ENCODE measurements around the gene SLC26A6. TPM values are rescaled to one million over a fixed set of nuclear protein-coding genes. Genes with fewer than 3 reads are reported as not detected.

Gene SLC26A6
- total and polyA plus RNA-seq, 2 donors from 2014 or later: 15.4 to 20.6 TPM

GRCh38 chr3:48644898-48645760 is 9.9 kb upstream of the SLC26A6 start:
- no peaks in the 10 kb centered on the region for H3K4me1 ChIP-seq (ENCODE audit: control insufficient read depth in 2 of 3, insufficient read depth in 2 of 3, low read depth in 1 of 3, low read length in 3 of 3)
- H3K9ac ChIP-seq (ENCODE audit: low read length in 3 of 3): no peak overlapping the region
- DNase-seq: no peak
- no peak for FAIRE-seq
- no peak overlapping the region for H3K4me3 ChIP-seq (ENCODE audit: low read length in 3 of 3)
- H3K27me3 ChIP-seq (ENCODE audit: control insufficient read depth, insufficient read depth, low read length): no peaks in the 10 kb centered on the region
- H3K9me3 ChIP-seq (ENCODE audit: control insufficient read depth in 2 of 3, insufficient read depth in 1 of 3, low read length in 3 of 3): no peaks in the 10 kb centered on the region
- no peaks in the 10 kb centered on the region for H3K36me3 ChIP-seq (ENCODE audit: control insufficient read depth in 2 of 3, insufficient read depth in 3 of 3, low read length in 3 of 3)
- no peak overlapping the region for H3K27ac ChIP-seq (ENCODE audit: low read depth in 2 of 2, low read length in 2 of 2)
- intact Hi-C loops (cut with DNase I): no loop called here
- TF ChIP-seq, protein P1, sequence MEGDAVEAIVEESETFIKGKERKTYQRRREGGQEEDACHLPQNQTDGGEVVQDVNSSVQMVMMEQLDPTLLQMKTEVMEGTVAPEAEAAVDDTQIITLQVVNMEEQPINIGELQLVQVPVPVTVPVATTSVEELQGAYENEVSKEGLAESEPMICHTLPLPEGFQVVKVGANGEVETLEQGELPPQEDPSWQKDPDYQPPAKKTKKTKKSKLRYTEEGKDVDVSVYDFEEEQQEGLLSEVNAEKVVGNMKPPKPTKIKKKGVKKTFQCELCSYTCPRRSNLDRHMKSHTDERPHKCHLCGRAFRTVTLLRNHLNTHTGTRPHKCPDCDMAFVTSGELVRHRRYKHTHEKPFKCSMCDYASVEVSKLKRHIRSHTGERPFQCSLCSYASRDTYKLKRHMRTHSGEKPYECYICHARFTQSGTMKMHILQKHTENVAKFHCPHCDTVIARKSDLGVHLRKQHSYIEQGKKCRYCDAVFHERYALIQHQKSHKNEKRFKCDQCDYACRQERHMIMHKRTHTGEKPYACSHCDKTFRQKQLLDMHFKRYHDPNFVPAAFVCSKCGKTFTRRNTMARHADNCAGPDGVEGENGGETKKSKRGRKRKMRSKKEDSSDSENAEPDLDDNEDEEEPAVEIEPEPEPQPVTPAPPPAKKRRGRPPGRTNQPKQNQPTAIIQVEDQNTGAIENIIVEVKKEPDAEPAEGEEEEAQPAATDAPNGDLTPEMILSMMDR (IDR thresholded peaks at IDR 0.05; ENCODE audit: borderline replicate concordance, extremely low read depth, insufficient read depth): no peak

DNA sequence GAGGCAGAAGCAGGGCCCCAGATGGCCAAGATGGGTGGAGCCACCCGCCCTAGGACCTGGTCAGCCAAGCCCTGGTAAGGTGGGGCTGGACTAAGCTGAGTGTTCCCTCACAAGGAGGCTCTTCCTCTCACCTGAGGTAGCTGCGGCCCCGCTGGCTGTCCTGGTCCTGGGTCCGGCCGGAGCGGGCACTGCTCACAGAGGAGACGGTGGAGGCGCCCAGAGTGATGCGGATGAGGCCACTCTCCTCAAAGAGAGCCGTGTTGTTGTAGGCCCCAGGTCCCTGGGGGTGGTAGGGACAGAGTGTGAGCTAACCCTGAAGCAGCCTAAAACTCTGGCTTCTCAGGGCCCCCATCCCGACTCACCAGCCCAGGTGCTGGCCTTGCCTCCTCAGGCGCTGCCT is 7.3 kb upstream of the SLC26A6 start:
- DNase-seq (no peak), FAIRE-seq (no peak)
- no peaks in the 10 kb centered on the region for H3K36me3 ChIP-seq (ENCODE audit: control insufficient read depth in 2 of 3, insufficient read depth in 3 of 3, low read length in 3 of 3)
- intact Hi-C loops (cut with DNase I): no loop called here
- no peak overlapping the region for H3K27ac ChIP-seq (ENCODE audit: low read depth in 2 of 2, low read length in 2 of 2)
- H3K4me3 ChIP-seq (ENCODE audit: low read length in 3 of 3): no peak overlapping the region
- TF ChIP-seq, protein P1 (IDR thresholded peaks at IDR 0.05; ENCODE audit: borderline replicate concordance, extremely low read depth, insufficient read depth): no peak
- no peak overlapping the region for H3K9ac ChIP-seq (ENCODE audit: low read length in 3 of 3)
- H3K27me3 ChIP-seq (ENCODE audit: control insufficient read depth, insufficient read depth, low read length): no peaks in the 10 kb centered on the region
- H3K9me3 ChIP-seq (ENCODE audit: control insufficient read depth in 2 of 3, insufficient read depth in 1 of 3, low read length in 3 of 3): no peaks in the 10 kb centered on the region
- H3K4me1 ChIP-seq (ENCODE audit: control insufficient read depth in 2 of 3, insufficient read depth in 2 of 3, low read depth in 1 of 3, low read length in 3 of 3): no peaks in the 10 kb centered on the region

DNA sequence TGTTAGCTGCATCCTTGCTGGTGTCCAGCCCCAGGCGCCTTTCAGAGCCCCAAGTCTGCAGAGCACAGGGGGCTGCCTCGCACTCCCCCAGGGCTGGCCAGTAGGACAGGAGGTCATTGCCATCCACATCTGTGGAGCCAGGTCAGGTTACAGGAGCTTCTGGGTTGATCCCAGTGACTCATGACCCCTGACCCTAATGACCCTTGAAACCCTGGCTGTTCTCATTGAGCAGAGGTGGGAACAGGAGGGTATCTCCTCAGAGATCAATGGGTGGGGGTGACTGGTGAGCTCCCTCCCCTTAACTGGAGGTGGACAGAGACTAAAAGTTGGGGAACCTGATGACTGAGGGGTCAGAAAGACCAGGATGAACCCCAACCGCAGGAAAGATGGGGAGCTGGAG is 6.1 kb upstream of the SLC26A6 start:
- intact Hi-C loops (cut with DNase I): no loop called here
- DNase-seq (no peak), FAIRE-seq (no peak)
- H3K27ac ChIP-seq (ENCODE audit: low read depth in 2 of 2, low read length in 2 of 2): no peak overlapping the region
- TF ChIP-seq, protein P1 (IDR thresholded peaks at IDR 0.05; ENCODE audit: borderline replicate concordance, extremely low read depth, insufficient read depth): no peak
- H3K9ac ChIP-seq (ENCODE audit: low read length in 3 of 3): no peak overlapping the region
- no peak overlapping the region for H3K4me3 ChIP-seq (ENCODE audit: low read length in 3 of 3)
- no peaks in the 10 kb centered on the region for H3K36me3 ChIP-seq (ENCODE audit: control insufficient read depth in 2 of 3, insufficient read depth in 3 of 3, low read length in 3 of 3)
- H3K4me1 ChIP-seq (ENCODE audit: control insufficient read depth in 2 of 3, insufficient read depth in 2 of 3, low read depth in 1 of 3, low read length in 3 of 3): peaks cover 0 to 2% (median 0%) of the 10 kb centered on the region in 3 donors
- no peaks in the 10 kb centered on the region for H3K9me3 ChIP-seq (ENCODE audit: control insufficient read depth in 2 of 3, insufficient read depth in 1 of 3, low read length in 3 of 3)
- no peaks in the 10 kb centered on the region for H3K27me3 ChIP-seq (ENCODE audit: control insufficient read depth, insufficient read depth, low read length)

Data from kidney (tissue), 14 donors.